Right cardiac atrium (tissue), 5 donors: ENCODE data around the gene E2F6. TPM values are rescaled to one million over a fixed set of nuclear protein-coding genes. Genes with fewer than 3 reads are reported as not detected.

ENCODE experiments used
- ATAC-seq, 2 donors: fragments of 200-7000 bp; cut with Tn5 transposase; one replicate each; pipeline versions ENCODE4 v1.8.0 to v1.9.1; 2020; ENCODE audit warnings: moderate library complexity in 2 of 2, mild to moderate bottlenecking in 1 of 2
- DNase-seq, 3 donors: peaks; one replicate each; pipeline ENCODE4 v3.0.0-alpha.2; 2020
- H3K27ac ChIP-seq: one replicate; pipeline ENCODE4 v1.5.1; 2013; ENCODE audit warnings: mild to moderate bottlenecking, low read length, control low read depth, moderate library complexity
- H3K27me3 ChIP-seq: one replicate; pipeline ENCODE4 v1.6.1; 2013; ENCODE audit not compliant: control insufficient read depth, insufficient read depth
- H3K4me1 ChIP-seq: one replicate; pipeline ENCODE4 v1.6.1; 2013; ENCODE audit warnings: low read length; ENCODE audit not compliant: control insufficient read depth, insufficient read depth
- H3K4me3 ChIP-seq: one replicate; pipeline ENCODE4 v1.5.1; 2013; ENCODE audit warnings: low read length, control low read depth
- H3K9me3 ChIP-seq: one replicate; pipeline ENCODE4 v1.6.1; 2013; ENCODE audit warnings: low read length; ENCODE audit not compliant: control insufficient read depth
- WGBS: extraction: QIAGEN DNeasy Blood & Tissue Kit; methylation state at CpG from one replicate; pipeline ENCODE4 v1.1.7; 2013; 5-methylcytosine and 5-hydroxymethylcytosine counted together
- intact Hi-C, 4 donors: fragments of 100-400 bp; cut with DNase I; formaldehyde crosslinking; loops; one replicate each; pipeline versions ENCODE4 v1.11.0 to v1.14.0; 2022 to 2023
- polyA plus RNA-seq: library from polyadenylated mRNA; stranded (reverse); fragments of 200-250 nt; gene quantifications from one replicate; pipeline ENCODE4 v1.2.3, GENCODE V29; 2013
- total RNA-seq, 4 donors: library from RNA; stranded (reverse); fragmentation: NEBNext Ultra II Directional; extraction: Animal tissue kit (Norgen Biotek cat#: 25700); gene quantifications; one replicate each; pipeline ENCODE4 v1.2.1, GENCODE V29; 2021
- donor health status: healthy with polysubstance abuse.
- donor health status: DM: no; HTN: yes; CAD: no.
- donor health status: DM: no; HTN: no; CAD: no.
- donor health status: DM: no; HTN: yes; CAD: no; lungs with severe emphysema.
- donor health status: DM: yes; HTN: yes; CAD: no.

E2F6 gene
- total and polyA plus RNA-seq, 5 donors = 10.9 to 19.9 (median 15.9) TPM

GRCh38 chr2:11505652-11506610, 40.0 kb upstream of the E2F6 start:
- DNase-seq (no peak), ATAC-seq (peak in 1 of 2 donors; percentile 11)
- H3K4me3 ChIP-seq = no peak overlapping the region
- H3K27me3 ChIP-seq = no peaks in the 10 kb centered on the region
- no peaks in the 10 kb centered on the region for H3K4me1 ChIP-seq
- intact Hi-C loops = no loop called here
- H3K9me3 ChIP-seq = no peaks in the 10 kb centered on the region
- 82% methylated on average over 11 of the region's 11 CpGs for WGBS
- H3K27ac ChIP-seq = no peak overlapping the region

- Histone ChIP-seq H3K27me3 (no peaks in the 10 kb centered on the region), H3K4me1 (no peaks in the 10 kb centered on the region), H3K27ac (no peak overlapping the region), H3K9me3 (no peaks in the 10 kb centered on the region), H3K4me3 (no peak overlapping the region)
- DNase-seq (no peak), ATAC-seq (no peak)
- intact Hi-C loops = loop anchor here in 1 of 4 donors (5.0 kb wide), 1 partner anchor 49 kb away; no protein-coding TSS in a partner anchor
- 64% methylated on average over 8 of the region's 8 CpGs for WGBS
Measured at GRCh38 chr2:11503354-11503927, 37.5 kb upstream of the E2F6 start.

- ATAC-seq = no peak
Measured at GRCh38 chr2:11502740-11503292, 36.9 kb upstream of the E2F6 start.

GRCh38 chr2:11500702-11501303, 34.8 kb upstream of the E2F6 start:
- no peaks in the 10 kb centered on the region for H3K9me3 ChIP-seq
- no peak for DNase-seq
- intact Hi-C loops = loop anchor here in 1 of 4 donors (5.0 kb wide), 1 partner anchor 51 kb away; no protein-coding TSS in a partner anchor
- H3K27ac ChIP-seq = no peak overlapping the region
- no peaks in the 10 kb centered on the region for H3K4me1 ChIP-seq
- WGBS = 78% methylated on average over 5 of the region's 5 CpGs
- ATAC-seq = no peak
- H3K27me3 ChIP-seq = no peaks in the 10 kb centered on the region
- no peak overlapping the region for H3K4me3 ChIP-seq

More at GRCh38 chr2:11502740-11503292, 36.9 kb upstream of the E2F6 start:
- DNase-seq = no peak
- H3K4me1 ChIP-seq = no peaks in the 10 kb centered on the region
- no peaks in the 10 kb centered on the region for H3K9me3 ChIP-seq
- no peak overlapping the region for H3K27ac ChIP-seq
- H3K4me3 ChIP-seq = no peak overlapping the region
- H3K27me3 ChIP-seq = no peaks in the 10 kb centered on the region
- WGBS = 76% methylated on average over 4 of the region's 4 CpGs
- intact Hi-C loops = loop anchor here in 1 of 4 donors (5.0 kb wide), 1 partner anchor 49 kb away; no protein-coding TSS in a partner anchor

- intact Hi-C loops = no loop called here
- no peak for ATAC-seq
- WGBS = 25% methylated on average over 4 of the region's 4 CpGs
- no peaks in the 10 kb centered on the region for H3K9me3 ChIP-seq
- H3K27me3 ChIP-seq = no peaks in the 10 kb centered on the region
- H3K27ac ChIP-seq = peak overlapping the region; percentile 29
- no peak overlapping the region for H3K4me3 ChIP-seq
- no peak for DNase-seq
- no peaks in the 10 kb centered on the region for H3K4me1 ChIP-seq
Measured at GRCh38 chr2:11499081-11499743, 33.3 kb upstream of the E2F6 start.

GRCh38 chr2:11498543-11499034, 32.6 kb upstream of the E2F6 start:
- ATAC-seq (peak; percentile 93 to 95), DNase-seq (peak; percentile 78 to 94 (median 93))
- Histone ChIP-seq H3K4me3 (no peak overlapping the region), H3K9me3 (no peaks in the 10 kb centered on the region), H3K27me3 (no peaks in the 10 kb centered on the region), H3K4me1 (no peaks in the 10 kb centered on the region), H3K27ac (peak overlapping the region; percentile 52)
- WGBS = 28% methylated on average over 9 of the region's 9 CpGs
- intact Hi-C loops = no loop called here

GRCh38 chr2:11495844-11496681, 30.1 kb upstream of the E2F6 start:
- peak overlapping the region; percentile 50 for H3K4me3 ChIP-seq
- H3K4me1 ChIP-seq = no peaks in the 10 kb centered on the region
- DNase-seq (peak in 2 of 3 donors; percentile 18 to 61), ATAC-seq (peak; percentile 35 to 69)
- no peaks in the 10 kb centered on the region for H3K9me3 ChIP-seq
- peak overlapping the region; percentile 98 for H3K27ac ChIP-seq
- intact Hi-C loops = no loop called here
- no peaks in the 10 kb centered on the region for H3K27me3 ChIP-seq
- WGBS = 37% methylated on average over 30 of the region's 30 CpGs

GRCh38 chr2:11494310-11494709, 28.3 kb upstream of the E2F6 start:
- Histone ChIP-seq H3K27ac (no peak overlapping the region), H3K4me1 (no peaks in the 10 kb centered on the region), H3K9me3 (no peaks in the 10 kb centered on the region), H3K4me3 (no peak overlapping the region), H3K27me3 (no peaks in the 10 kb centered on the region)
- no peak for ATAC-seq
- intact Hi-C loops = no loop called here
- DNase-seq = no peak
- WGBS = over 99% methylated on average over 2 of the region's 2 CpGs

GRCh38 chr2:11493282-11493681, 27.3 kb upstream of the E2F6 start:
- 97% methylated on average over 6 of the region's 6 CpGs for WGBS
- no peak for DNase-seq
- no peaks in the 10 kb centered on the region for H3K9me3 ChIP-seq
- no peak overlapping the region for H3K4me3 ChIP-seq
- H3K27ac ChIP-seq = no peak overlapping the region
- ATAC-seq = no peak
- H3K27me3 ChIP-seq = no peaks in the 10 kb centered on the region
- intact Hi-C loops = no loop called here
- H3K4me1 ChIP-seq = no peaks in the 10 kb centered on the region

GRCh38 chr2:11492720-11493119, 26.8 kb upstream of the E2F6 start:
- H3K27me3 ChIP-seq = no peaks in the 10 kb centered on the region

More at GRCh38 chr2:11492720-11493119, 26.8 kb upstream of the E2F6 start:
- DNase-seq = no peak
- 82% methylated on average over 1 of the region's 1 CpG for WGBS
- ATAC-seq = no peak
- Histone ChIP-seq H3K4me1 (no peaks in the 10 kb centered on the region), H3K27ac (no peak overlapping the region), H3K9me3 (no peaks in the 10 kb centered on the region), H3K4me3 (no peak overlapping the region)
- intact Hi-C loops = no loop called here
